GM12875 (cell line): Measurements from ENCODE around the gene HTT-AS.

Experiments used
- H3K4me3 ChIP-seq: one replicate; pipeline ENCODE4 v1.5.1; 2011; ENCODE audit warnings: low read depth, low read length, control low read depth
- CTCF ChIP-seq: IDR thresholded peaks from 2 replicates; pipeline ENCODE4 v1.5.1; 2011; ENCODE audit warnings: low read depth, mild to moderate bottlenecking, control low read depth, inconsistent platforms, low read length, moderate library complexity, borderline replicate concordance; ENCODE audit not compliant: insufficient read depth

The HTT-AS gene

GRCh38 chr4:3074846-3075651 lies 711 bp upstream of the HTT-AS start:
- H3K4me3 ChIP-seq, result peak overlapping the region; percentile 93
- no peak for TF ChIP-seq CTCF

- peak overlapping the region; percentile 79 for H3K4me3 ChIP-seq
- peak; percentile 20; the same call in 1 of the 2 replicates for TF ChIP-seq CTCF
These were observed 920 bp downstream of the HTT-AS start for GRCh38 chr4:3073158-3074077.

- TF ChIP-seq CTCF, result no peak
- H3K4me3 ChIP-seq, result no peak overlapping the region
These were observed 2.5 kb downstream of the HTT-AS start for GRCh38 chr4:3071811-3072210.

- no peak for TF ChIP-seq CTCF
- no peak overlapping the region for H3K4me3 ChIP-seq
These were observed 3.4 kb downstream of the HTT-AS start for GRCh38 chr4:3070709-3071500.

- no peak overlapping the region for H3K4me3 ChIP-seq
- no peak for TF ChIP-seq CTCF
These were observed 4.6 kb downstream of the HTT-AS start for GRCh38 chr4:3069661-3070199.

GRCh38 chr4:3067473-3068001 lies 6.8 kb downstream of the HTT-AS start:
- TF ChIP-seq CTCF, result no peak
- no peak overlapping the region for H3K4me3 ChIP-seq
